GM18511 (cell line): ENCODE results near the gene SEMA4A.
"Not testable (repeated sequence)": the region's sequence is repeated elsewhere in the genome, so short reads cannot be mapped to it uniquely, and the experiment has no call there.

ENCODE experiments used
- ATAC-seq: cut with Tn5 transposase; IDR thresholded peaks from one replicate; pipeline ENCODE4 v1.9.1; 2021; ENCODE audit warnings: mild to moderate bottlenecking, moderate library complexity; ENCODE audit not compliant: unreplicated experiment

The SEMA4A gene

GRCh38 chr1:156155756-156156510 is 2.5 kb downstream of the SEMA4A start:
- no peak for ATAC-seq

- no peak for ATAC-seq
Measured at GRCh38 chr1:156157506-156157905, 4.1 kb downstream of the SEMA4A start.

- no peak for ATAC-seq
Measured at GRCh38 chr1:156157966-156158365, 4.6 kb downstream of the SEMA4A start.

- ATAC-seq = no peak
Measured at GRCh38 chr1:156160000-156160742, 6.8 kb downstream of the SEMA4A start.

- ATAC-seq = no peak
Measured at GRCh38 chr1:156160743-156161171, 7.4 kb downstream of the SEMA4A start.

- no peak for ATAC-seq
Measured at GRCh38 chr1:156162430-156163037, 9.1 kb downstream of the SEMA4A start.

- no peak for ATAC-seq
Measured at GRCh38 chr1:156163712-156164111, 10.3 kb downstream of the SEMA4A start.

GRCh38 chr1:156164125-156164831 is 10.9 kb downstream of the SEMA4A start:
- no peak for ATAC-seq

- ATAC-seq = no peak
Measured at GRCh38 chr1:156165083-156165482, 11.7 kb downstream of the SEMA4A start.

- no peak for ATAC-seq
Measured at GRCh38 chr1:156167536-156167935, 14.2 kb downstream of the SEMA4A start.

GRCh38 chr1:156172696-156173470 is 19.5 kb downstream of the SEMA4A start:
- no peak for ATAC-seq

GRCh38 chr1:156176610-156177210 is 23.3 kb downstream of the SEMA4A start:
- no peak for ATAC-seq

- no peak for ATAC-seq
Measured at GRCh38 chr1:156177919-156178654, 24.7 kb downstream of the SEMA4A start.

GRCh38 chr1:156180471-156180870 is 27.1 kb downstream of the SEMA4A start:
- ATAC-seq = no peak

GRCh38 chr1:156181391-156181924 is 28.1 kb downstream of the SEMA4A start:
- ATAC-seq = not testable (repeated sequence)

- not testable (repeated sequence) for ATAC-seq
Measured at GRCh38 chr1:156182010-156182779, 28.8 kb downstream of the SEMA4A start.

- ATAC-seq = not testable (repeated sequence)
Measured at GRCh38 chr1:156186347-156187177, 33.2 kb downstream of the SEMA4A start.
